Measurements from ENCODE around the gene CYP2E1.

The CYP2E1 gene
- long read RNA-seq, partial matches to known transcripts, result 0 of 6 reads
- long read RNA-seq, other reads (novel, unspliced or antisense), result 6 of 6 reads

DNA sequence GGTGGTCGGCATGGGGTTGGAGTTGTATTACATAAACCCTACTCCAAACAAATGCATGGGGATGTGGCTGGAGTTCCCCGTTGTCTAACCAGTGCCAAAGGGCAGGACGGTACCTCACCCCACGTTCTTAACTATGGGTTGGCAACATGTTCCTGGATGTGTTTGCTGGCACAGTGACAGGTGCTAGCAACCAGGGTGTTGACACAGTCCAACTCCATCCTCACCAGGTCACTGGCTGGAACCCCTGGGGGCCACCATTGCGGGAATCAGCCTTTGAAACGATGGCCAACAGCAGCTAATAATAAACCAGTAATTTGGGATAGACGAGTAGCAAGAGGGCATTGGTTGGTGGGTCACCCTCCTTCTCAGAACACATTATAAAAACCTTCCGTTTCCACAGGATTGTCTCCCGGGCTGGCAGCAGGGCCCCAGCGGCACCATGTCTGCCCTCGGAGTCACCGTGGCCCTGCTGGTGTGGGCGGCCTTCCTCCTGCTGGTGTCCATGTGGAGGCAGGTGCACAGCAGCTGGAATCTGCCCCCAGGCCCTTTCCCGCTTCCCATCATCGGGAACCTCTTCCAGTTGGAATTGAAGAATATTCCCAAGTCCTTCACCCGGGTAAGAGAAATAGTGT is at the start of gene CYP2E1:
Gene CYP2E1 (plus strand): TSS at position 407 of the 632 bp plus-strand sequence. CDS start 33 bp downstream, at position 440.
- H3K27me3 ChIP-seq (ENCODE audit: insufficient read depth, poor library complexity, severe bottlenecking), result no peaks in the 10 kb centered on the region
- TF ChIP-seq POLR2AphosphoS5 (IDR thresholded peaks at IDR 0.05; ENCODE audit: low read depth) (no peak), GABPA (IDR thresholded peaks at IDR 0.05; ENCODE audit: low read depth) (no peak), SPI1 (IDR thresholded peaks at IDR 0.05; ENCODE audit: borderline replicate concordance, low read depth) (no peak)
- TF ChIP-seq, protein P1, sequence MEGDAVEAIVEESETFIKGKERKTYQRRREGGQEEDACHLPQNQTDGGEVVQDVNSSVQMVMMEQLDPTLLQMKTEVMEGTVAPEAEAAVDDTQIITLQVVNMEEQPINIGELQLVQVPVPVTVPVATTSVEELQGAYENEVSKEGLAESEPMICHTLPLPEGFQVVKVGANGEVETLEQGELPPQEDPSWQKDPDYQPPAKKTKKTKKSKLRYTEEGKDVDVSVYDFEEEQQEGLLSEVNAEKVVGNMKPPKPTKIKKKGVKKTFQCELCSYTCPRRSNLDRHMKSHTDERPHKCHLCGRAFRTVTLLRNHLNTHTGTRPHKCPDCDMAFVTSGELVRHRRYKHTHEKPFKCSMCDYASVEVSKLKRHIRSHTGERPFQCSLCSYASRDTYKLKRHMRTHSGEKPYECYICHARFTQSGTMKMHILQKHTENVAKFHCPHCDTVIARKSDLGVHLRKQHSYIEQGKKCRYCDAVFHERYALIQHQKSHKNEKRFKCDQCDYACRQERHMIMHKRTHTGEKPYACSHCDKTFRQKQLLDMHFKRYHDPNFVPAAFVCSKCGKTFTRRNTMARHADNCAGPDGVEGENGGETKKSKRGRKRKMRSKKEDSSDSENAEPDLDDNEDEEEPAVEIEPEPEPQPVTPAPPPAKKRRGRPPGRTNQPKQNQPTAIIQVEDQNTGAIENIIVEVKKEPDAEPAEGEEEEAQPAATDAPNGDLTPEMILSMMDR (IDR thresholded peaks at IDR 0.05; ENCODE audit: insufficient read depth, low read length), result no peak
- TF ChIP-seq, protein P2, sequence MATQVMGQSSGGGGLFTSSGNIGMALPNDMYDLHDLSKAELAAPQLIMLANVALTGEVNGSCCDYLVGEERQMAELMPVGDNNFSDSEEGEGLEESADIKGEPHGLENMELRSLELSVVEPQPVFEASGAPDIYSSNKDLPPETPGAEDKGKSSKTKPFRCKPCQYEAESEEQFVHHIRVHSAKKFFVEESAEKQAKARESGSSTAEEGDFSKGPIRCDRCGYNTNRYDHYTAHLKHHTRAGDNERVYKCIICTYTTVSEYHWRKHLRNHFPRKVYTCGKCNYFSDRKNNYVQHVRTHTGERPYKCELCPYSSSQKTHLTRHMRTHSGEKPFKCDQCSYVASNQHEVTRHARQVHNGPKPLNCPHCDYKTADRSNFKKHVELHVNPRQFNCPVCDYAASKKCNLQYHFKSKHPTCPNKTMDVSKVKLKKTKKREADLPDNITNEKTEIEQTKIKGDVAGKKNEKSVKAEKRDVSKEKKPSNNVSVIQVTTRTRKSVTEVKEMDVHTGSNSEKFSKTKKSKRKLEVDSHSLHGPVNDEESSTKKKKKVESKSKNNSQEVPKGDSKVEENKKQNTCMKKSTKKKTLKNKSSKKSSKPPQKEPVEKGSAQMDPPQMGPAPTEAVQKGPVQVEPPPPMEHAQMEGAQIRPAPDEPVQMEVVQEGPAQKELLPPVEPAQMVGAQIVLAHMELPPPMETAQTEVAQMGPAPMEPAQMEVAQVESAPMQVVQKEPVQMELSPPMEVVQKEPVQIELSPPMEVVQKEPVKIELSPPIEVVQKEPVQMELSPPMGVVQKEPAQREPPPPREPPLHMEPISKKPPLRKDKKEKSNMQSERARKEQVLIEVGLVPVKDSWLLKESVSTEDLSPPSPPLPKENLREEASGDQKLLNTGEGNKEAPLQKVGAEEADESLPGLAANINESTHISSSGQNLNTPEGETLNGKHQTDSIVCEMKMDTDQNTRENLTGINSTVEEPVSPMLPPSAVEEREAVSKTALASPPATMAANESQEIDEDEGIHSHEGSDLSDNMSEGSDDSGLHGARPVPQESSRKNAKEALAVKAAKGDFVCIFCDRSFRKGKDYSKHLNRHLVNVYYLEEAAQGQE (IDR thresholded peaks at IDR 0.05; ENCODE audit: insufficient replicate concordance, low read depth), result no peak

DNA sequence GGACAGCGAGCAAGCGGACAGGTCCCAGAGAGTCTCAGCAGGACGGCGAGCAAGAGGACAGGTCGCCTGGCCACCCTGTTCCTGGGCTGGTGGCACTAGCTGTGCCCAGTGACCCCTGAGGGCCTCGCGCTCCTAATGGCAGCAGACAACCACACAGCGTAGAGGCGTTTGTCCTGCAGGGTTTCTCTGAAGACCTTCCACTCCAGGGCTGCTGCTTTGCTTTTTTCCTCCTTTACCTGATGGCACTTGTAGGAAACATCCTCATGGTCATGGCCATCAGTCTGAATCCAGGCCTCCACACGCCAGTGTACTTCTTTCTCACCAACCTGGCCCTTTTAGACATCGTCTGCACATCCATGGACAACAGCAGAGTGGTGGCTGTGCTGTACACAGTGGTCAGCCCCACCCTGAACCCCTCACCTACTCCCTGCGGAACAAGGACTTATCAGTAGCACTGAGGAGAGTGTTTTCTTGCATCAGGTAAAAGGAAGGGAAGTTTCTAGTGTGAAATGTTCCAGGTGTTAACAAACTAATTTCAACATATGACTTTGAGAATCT is 46.0 kb upstream of the CYP2E1 start:
- H3K4me3 ChIP-seq (replicated peaks; ENCODE audit: insufficient read depth, low read length), result no peak overlapping the region

More for the DNA sequence above, at the start of gene CYP2E1:
- no peak for DNase-seq (ENCODE audit: low read depth in 1 of 2, low spot score in 1 of 2)
- Histone ChIP-seq H3K27ac (replicated peaks) (peak within 1 kb of the TSS; percentile 81), H3K4me3 (replicated peaks; ENCODE audit: insufficient read depth, low read length) (no peak within 1 kb of the TSS)

DNA sequence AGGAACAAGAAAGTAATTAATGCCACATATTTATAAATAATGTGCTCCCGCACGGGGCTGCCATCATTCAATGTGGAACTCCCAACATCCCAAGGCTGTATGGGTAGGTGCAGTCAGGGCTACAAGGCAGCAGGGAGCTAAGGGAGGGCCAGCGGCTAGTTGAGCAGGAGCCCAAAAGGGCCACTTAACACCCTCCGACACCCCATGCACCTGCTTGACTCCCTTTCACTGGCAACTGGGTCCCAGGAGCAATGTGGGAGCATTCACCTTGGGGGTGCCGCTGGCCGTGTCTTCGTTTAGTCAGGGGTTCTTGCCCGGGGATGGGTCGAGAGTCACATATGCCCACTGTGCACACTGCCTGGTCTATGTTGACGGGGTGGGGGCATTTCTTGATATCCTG is 45.5 kb upstream of the CYP2E1 start:
- DNase-seq (ENCODE audit: low read depth in 1 of 2, low spot score in 1 of 2), result no peak
- H3K27me3 ChIP-seq (ENCODE audit: insufficient read depth, poor library complexity, severe bottlenecking), result no peaks in the 10 kb centered on the region
- TF ChIP-seq, protein P1 (IDR thresholded peaks at IDR 0.05; ENCODE audit: insufficient read depth, low read length), result no peak
- no peak for TF ChIP-seq POLR2AphosphoS5 (IDR thresholded peaks at IDR 0.05; ENCODE audit: low read depth)
- TF ChIP-seq SPI1 (IDR thresholded peaks at IDR 0.05; ENCODE audit: borderline replicate concordance, low read depth), result no peak
- no peak for TF ChIP-seq GABPA (IDR thresholded peaks at IDR 0.05; ENCODE audit: low read depth)
- TF ChIP-seq, protein P2 (IDR thresholded peaks at IDR 0.05; ENCODE audit: insufficient replicate concordance, low read depth), result no peak
- no peak overlapping the region for H3K4me3 ChIP-seq (replicated peaks; ENCODE audit: insufficient read depth, low read length)
- no peak overlapping the region for H3K27ac ChIP-seq (replicated peaks)

More for the DNA sequence above, 46.0 kb upstream of the CYP2E1 start:
- no peaks in the 10 kb centered on the region for H3K27me3 ChIP-seq (ENCODE audit: insufficient read depth, poor library complexity, severe bottlenecking)
- DNase-seq (ENCODE audit: low read depth in 1 of 2, low spot score in 1 of 2), result no peak
- TF ChIP-seq POLR2AphosphoS5 (IDR thresholded peaks at IDR 0.05; ENCODE audit: low read depth) (no peak), SPI1 (IDR thresholded peaks at IDR 0.05; ENCODE audit: borderline replicate concordance, low read depth) (no peak)
- H3K27ac ChIP-seq (replicated peaks), result no peak overlapping the region

DNA sequence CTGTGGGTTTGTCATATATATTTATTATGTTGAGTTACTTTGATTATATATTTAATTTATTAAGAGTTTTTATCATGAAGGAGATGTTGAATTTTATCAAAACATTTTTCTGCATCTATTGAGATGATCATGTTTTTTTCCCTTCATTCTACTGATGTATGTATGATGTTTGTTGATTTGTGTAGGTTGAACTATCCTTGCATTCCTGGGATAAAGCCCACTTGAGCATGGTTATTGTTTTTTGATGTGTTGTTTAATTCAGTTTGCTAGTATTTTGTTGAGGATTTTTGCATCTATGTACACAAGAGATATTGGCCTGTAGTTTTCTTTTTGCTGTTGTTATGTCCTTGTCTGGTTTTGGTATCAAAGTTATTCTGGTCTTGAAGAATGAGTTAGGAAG is 42.3 kb upstream of the CYP2E1 start:
- TF ChIP-seq, protein P1 (IDR thresholded peaks at IDR 0.05; ENCODE audit: insufficient read depth, low read length), result no peak
- TF ChIP-seq POLR2AphosphoS5 (IDR thresholded peaks at IDR 0.05; ENCODE audit: low read depth) (no peak), GABPA (IDR thresholded peaks at IDR 0.05; ENCODE audit: low read depth) (no peak), SPI1 (IDR thresholded peaks at IDR 0.05; ENCODE audit: borderline replicate concordance, low read depth) (no peak)
- TF ChIP-seq, protein P2 (IDR thresholded peaks at IDR 0.05; ENCODE audit: insufficient replicate concordance, low read depth), result no peak
- Histone ChIP-seq H3K27me3 (ENCODE audit: insufficient read depth, poor library complexity, severe bottlenecking) (no peaks in the 10 kb centered on the region), H3K27ac (replicated peaks) (no peak overlapping the region), H3K4me3 (replicated peaks; ENCODE audit: insufficient read depth, low read length) (no peak overlapping the region)
- no peak for DNase-seq (ENCODE audit: low read depth in 1 of 2, low spot score in 1 of 2)

All from HL-60 (cell line).